ENCODE data around the gene PTPRN2. TPM values are rescaled to one million over a fixed set of nuclear protein-coding genes. Genes with fewer than 3 reads are reported as not detected.

PTPRN2 gene
- total and polyA plus RNA-seq, 2 of the 13 experiments (the other 11 are each of a cell fraction or from before 2014, with no cell fraction given) = 2.5 to 24.2 TPM

DNA sequence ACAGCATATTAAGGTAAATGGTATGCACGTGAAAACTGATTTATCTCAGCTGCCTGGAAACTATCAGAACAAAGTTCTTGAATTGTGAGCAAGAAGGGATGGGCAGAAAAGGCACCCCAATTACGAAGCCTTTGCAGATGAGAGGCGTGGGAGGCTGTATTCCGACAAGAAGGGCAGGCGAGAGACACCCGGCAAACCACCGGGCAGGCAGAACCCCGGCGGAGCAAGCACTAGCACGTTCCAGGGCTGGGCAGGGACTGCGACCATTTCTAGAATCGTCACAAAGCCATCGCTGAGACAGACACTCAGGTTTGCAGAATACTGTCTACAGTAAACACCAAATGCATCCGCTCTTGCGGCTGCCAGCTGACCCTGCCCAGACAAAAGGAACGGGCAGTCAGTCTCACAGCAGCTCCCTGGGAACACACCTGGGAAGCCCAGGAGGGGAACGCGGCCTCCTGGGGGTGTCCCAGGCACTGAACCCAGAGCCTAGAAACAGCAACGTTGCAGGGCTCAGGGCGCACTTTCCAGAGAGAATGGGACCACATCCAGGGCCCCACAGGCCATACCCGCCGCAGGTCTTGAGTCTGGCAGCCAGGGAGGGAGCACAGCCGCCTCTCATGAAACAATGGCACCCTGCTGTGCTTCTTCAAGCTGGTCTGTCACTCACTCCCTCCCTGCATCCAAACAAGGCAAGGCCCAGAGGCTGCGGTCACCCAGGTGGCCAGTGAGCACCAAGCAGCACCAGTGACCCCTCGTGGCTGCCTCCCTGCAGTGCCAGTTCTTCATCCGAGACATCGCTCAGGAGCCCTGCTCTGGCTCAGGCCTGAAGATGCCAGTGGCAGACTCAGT is 261.9 kb downstream of the PTPRN2 start (continued):
- TF ChIP-seq, protein P1, sequence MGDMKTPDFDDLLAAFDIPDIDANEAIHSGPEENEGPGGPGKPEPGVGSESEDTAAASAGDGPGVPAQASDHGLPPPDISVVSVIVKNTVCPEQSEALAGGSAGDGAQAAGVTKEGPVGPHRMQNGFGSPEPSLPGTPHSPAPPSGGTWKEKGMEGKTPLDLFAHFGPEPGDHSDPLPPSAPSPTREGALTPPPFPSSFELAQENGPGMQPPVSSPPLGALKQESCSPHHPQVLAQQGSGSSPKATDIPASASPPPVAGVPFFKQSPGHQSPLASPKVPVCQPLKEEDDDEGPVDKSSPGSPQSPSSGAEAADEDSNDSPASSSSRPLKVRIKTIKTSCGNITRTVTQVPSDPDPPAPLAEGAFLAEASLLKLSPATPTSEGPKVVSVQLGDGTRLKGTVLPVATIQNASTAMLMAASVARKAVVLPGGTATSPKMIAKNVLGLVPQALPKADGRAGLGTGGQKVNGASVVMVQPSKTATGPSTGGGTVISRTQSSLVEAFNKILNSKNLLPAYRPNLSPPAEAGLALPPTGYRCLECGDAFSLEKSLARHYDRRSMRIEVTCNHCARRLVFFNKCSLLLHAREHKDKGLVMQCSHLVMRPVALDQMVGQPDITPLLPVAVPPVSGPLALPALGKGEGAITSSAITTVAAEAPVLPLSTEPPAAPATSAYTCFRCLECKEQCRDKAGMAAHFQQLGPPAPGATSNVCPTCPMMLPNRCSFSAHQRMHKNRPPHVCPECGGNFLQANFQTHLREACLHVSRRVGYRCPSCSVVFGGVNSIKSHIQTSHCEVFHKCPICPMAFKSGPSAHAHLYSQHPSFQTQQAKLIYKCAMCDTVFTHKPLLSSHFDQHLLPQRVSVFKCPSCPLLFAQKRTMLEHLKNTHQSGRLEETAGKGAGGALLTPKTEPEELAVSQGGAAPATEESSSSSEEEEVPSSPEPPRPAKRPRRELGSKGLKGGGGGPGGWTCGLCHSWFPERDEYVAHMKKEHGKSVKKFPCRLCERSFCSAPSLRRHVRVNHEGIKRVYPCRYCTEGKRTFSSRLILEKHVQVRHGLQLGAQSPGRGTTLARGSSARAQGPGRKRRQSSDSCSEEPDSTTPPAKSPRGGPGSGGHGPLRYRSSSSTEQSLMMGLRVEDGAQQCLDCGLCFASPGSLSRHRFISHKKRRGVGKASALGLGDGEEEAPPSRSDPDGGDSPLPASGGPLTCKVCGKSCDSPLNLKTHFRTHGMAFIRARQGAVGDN (CRISPR knock-in tag; IDR thresholded peaks at IDR 0.05) = peak; percentile 50

GRCh38 chr7:158324397-158325360 is 262.9 kb downstream of the PTPRN2 start:
- Histone ChIP-seq H3K9me3 (ENCODE audit: low read length) (no peaks in the 10 kb centered on the region), H4K20me1 (ENCODE audit: insufficient read depth, low read length) (peaks cover 55% of the 10 kb centered on the region), H3K36me3 (replicated peaks in 1 of 2; ENCODE audit: control insufficient read depth in 1 of 2, insufficient read depth in 2 of 2, low read length in 2 of 2) (no peaks in the 10 kb centered on the region; a peak in 1 of 5 replicates), H3K4me3 (replicated peaks in 1 of 3; ENCODE audit: insufficient read depth in 1 of 3, low read depth in 2 of 3, low read length in 3 of 3) (no peak overlapping the region), H3K27me3 (ENCODE audit: control insufficient read depth in 1 of 2, insufficient read depth in 2 of 2, low read length in 2 of 2) (no peaks in the 10 kb centered on the region), H3K9ac (ENCODE audit: insufficient read depth, low read depth, low read length) (no peak overlapping the region), H2AFZ (ENCODE audit: low read length) (no peak overlapping the region), H3K27ac (ENCODE audit: extremely low read length, insufficient read depth, low read length) (no peak overlapping the region), H3K4me1 (ENCODE audit: insufficient read depth, low read length) (no peaks in the 10 kb centered on the region), H3K79me2 (ENCODE audit: insufficient read depth, low read length) (no peaks in the 10 kb centered on the region), H3K4me2 (ENCODE audit: low read depth, low read length) (no peak overlapping the region)
- intact Hi-C loops (cut with micrococcal nuclease; ENCODE audit: unreplicated experiment) = no loop called here
- ATAC-seq = no peak
- in situ Hi-C loops (cut with HindIII; ENCODE audit: extremely low pct_ligation_motif_present, low pct_unique_long_range_greater_than_20kb) = no loop called here
- FAIRE-seq = no peak
- BruUV-seq (replicated peaks) = no TSS peak
- ChIA-PET POLR2A (no interaction called here), CTCF (ENCODE audit: low intra/inter-chr PET ratio, low total read pairs) (no interaction called here)
- 86% methylated on average over 11 of the region's 17 CpGs for WGBS (ENCODE audit: low lambda C conversion rate)
- no peak for DNase-seq (ENCODE audit: low spot score)
- TF ChIP-seq ZNF143 (CRISPR knock-in tag; IDR thresholded peaks at IDR 0.05) (no peak), SOX6 (IDR thresholded peaks at IDR 0.05) (no peak), SOX6 (CRISPR knock-in tag; IDR thresholded peaks at IDR 0.05) (no peak), ZNF605 (CRISPR knock-in tag; IDR thresholded peaks at IDR 0.05) (no peak), PBX2 (CRISPR knock-in tag; IDR thresholded peaks at IDR 0.05) (no peak), CHD4 (IDR thresholded peaks at IDR 0.05; ENCODE audit: borderline replicate concordance, low read length) (no peak), ZNF629 (CRISPR knock-in tag; conservative IDR thresholded peaks at IDR 0.05) (no peak), ZNF790 (CRISPR knock-in tag; IDR thresholded peaks at IDR 0.05; ENCODE audit: borderline replicate concordance) (no peak), ZNF180 (CRISPR knock-in tag; IDR thresholded peaks at IDR 0.05; ENCODE audit: borderline replicate concordance, low read depth) (no peak), DR1 (CRISPR knock-in tag; IDR thresholded peaks at IDR 0.05) (no peak), HNRNPH1 (optimal IDR thresholded peaks at IDR 0.05; ENCODE audit: low read depth, low read length) (no peak), ZNF644 (CRISPR knock-in tag; IDR thresholded peaks at IDR 0.05; ENCODE audit: low read depth) (no peak)
